Activated CD4-positive, CD25-positive, alpha-beta regulatory T cell treated with anti-CD3 and anti-CD28 coated beads, Interleukin-2, amount 50 U/mL, for 16 hours (primary cell): ENCODE measurements around the gene LHFPL2.
"Not testable (repeated sequence)": the region's sequence is repeated elsewhere in the genome, so short reads cannot be mapped to it uniquely, and the experiment has no call there.

Experiments
- DNase-seq: peaks from one replicate; pipeline ENCODE4 v3.0.0-alpha.2; 2020; ENCODE audit warnings: low read depth, low spot score

Gene LHFPL2

GRCh38 chr5:78467752-78468357 lies 180.7 kb downstream of the LHFPL2 start:
- no peak for DNase-seq

DNA sequence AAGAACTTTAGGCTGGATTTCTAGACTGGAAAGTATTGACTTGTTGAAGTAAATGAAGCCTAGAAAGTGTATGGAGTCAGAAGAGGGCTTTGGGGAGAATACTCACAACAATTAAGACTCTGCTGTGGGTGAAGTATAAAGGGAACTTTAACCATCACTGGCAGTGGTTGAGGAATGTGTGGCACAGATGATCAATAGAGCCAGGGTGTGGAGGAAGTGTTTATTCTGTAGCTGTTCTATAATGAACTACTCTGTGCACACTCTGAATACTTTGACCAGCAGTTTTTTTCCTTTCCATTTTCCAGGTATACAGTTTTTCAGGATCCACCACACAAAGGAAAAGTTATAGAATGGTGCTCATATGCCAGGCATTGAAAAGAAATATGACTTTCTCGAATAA lies 181.4 kb downstream of the LHFPL2 start:
- DNase-seq = no peak

DNA sequence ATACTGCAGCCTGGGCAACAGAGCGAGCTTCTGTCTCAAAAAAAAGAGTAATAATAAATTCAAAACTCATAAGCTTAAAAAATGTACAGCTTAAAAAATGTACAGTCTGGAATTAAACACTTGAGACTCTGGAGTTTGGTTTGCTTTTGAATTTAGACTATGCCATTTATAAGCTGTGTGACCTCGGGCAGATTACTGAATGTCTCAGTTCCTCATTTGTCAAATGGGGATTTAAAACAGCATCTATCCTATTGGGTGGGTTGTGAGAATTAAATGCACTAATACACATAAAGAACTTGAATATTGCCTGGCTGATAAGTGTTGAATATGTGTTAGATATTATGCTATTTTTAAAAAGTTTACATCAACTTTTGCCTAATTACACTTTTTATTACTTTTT lies 189.7 kb downstream of the LHFPL2 start:
- no peak for DNase-seq

- not testable (repeated sequence) for DNase-seq
Observed at GRCh38 chr5:78457507-78457906, 191.1 kb downstream of the LHFPL2 start.

- no peak for DNase-seq
Observed at GRCh38 chr5:78449103-78449502, 199.5 kb downstream of the LHFPL2 start.

GRCh38 chr5:78447775-78448424 lies 200.7 kb downstream of the LHFPL2 start:
- no peak for DNase-seq
